ENCODE measurements around the gene PAQR8.

GRCh38 chr6:52337633-52338290 lies 24.2 kb upstream of the PAQR8 start:
- TF ChIP-seq CTCF (IDR thresholded peaks at IDR 0.05) (no peak), GABPA (IDR thresholded peaks at IDR 0.05; ENCODE audit: low read depth) (no peak), USF2 (IDR thresholded peaks at IDR 0.05; ENCODE audit: borderline replicate concordance, low read depth, low read length) (no peak), JUND (IDR thresholded peaks at IDR 0.05) (no peak), NRF1 (IDR thresholded peaks at IDR 0.05; ENCODE audit: low read depth, low read length) (no peak), USF1 (IDR thresholded peaks at IDR 0.05; ENCODE audit: borderline replicate concordance, low read depth) (no peak), TAF1 (IDR thresholded peaks at IDR 0.05; ENCODE audit: borderline replicate concordance, low read depth, low read length) (no peak), POLR2AphosphoS5 (IDR thresholded peaks at IDR 0.05; ENCODE audit: low read depth, low read length) (no peak), MAX (IDR thresholded peaks at IDR 0.05; ENCODE audit: low read depth) (no peak), RXRA (IDR thresholded peaks at IDR 0.05; ENCODE audit: borderline replicate concordance, low read depth) (no peak), NFIC (IDR thresholded peaks at IDR 0.05; ENCODE audit: borderline replicate concordance) (no peak), EZH2phosphoT487 (IDR thresholded peaks at IDR 0.05; ENCODE audit: borderline replicate concordance, low read depth) (no peak), RAD21 (IDR thresholded peaks at IDR 0.05; ENCODE audit: low read length) (no peak)
